IMR-90 (cell line): Measurements from ENCODE around the gene TTC7B. TPM values are rescaled to one million over a fixed set of nuclear protein-coding genes. Genes with fewer than 3 reads are reported as not detected.

Experiments
- ATAC-seq: fragments of 200-7000 bp; cut with Tn5 transposase; 2 replicates; pipeline ENCODE4 v1.9.1; 2020; ENCODE audit warnings: low read depth, mild to moderate bottlenecking, moderate library complexity
- BruUV-seq: library from RNA; stranded (reverse); fragments of 400-500 nt; replicated peaks from 2 replicates; lab custom pipeline; 2021; lab: Mats Ljungman, UMichigan
- CTCF ChIA-PET: fragments of 300-600 bp; formaldehyde crosslinking; extraction: SDS; loops from one replicate; lab custom pipeline; 2021; ENCODE audit warnings: antibody characterized with exemption; lab: Yijun Ruan, JAX
- POLR2A ChIA-PET: fragments of 300-600 bp; sonication (Branson Sonifier 250); formaldehyde crosslinking; loops from one replicate; lab custom pipeline; 2022; ENCODE audit warnings: antibody characterized with exemption; ENCODE audit not compliant: unreplicated experiment; lab: Charles Lee
- DNase-seq: peaks from one replicate; pipeline ENCODE4 v3.0.0; 2013
- H2AFZ ChIP-seq: replicated peaks from 2 replicates; pipeline ENCODE3; 2013; ENCODE audit warnings: low read length, mild to moderate bottlenecking; ENCODE audit not compliant: poor library complexity
- H2AK5ac ChIP-seq: 2 replicates; pipeline ENCODE4 v1.6.1; 2013; ENCODE audit warnings: low read depth, low read length, inconsistent platforms
- H2AK9ac ChIP-seq: replicated peaks from 2 replicates; pipeline ENCODE3; 2013; ENCODE audit warnings: mild to moderate bottlenecking, low read depth, low read length, moderate library complexity; ENCODE audit not compliant: poor library complexity
- H2BK120ac ChIP-seq: 2 replicates; pipeline ENCODE4 v1.6.1; 2013; ENCODE audit warnings: low read depth, low read length, inconsistent platforms
- H2BK15ac ChIP-seq: 3 replicates; pipeline ENCODE4 v1.6.1; 2013; ENCODE audit warnings: low read depth, low read length, inconsistent platforms
- H2BK20ac ChIP-seq: 2 replicates; pipeline ENCODE4 v1.6.1; 2013; ENCODE audit warnings: low read depth, mild to moderate bottlenecking, inconsistent platforms, low read length, moderate library complexity
- H2BK5ac ChIP-seq: 2 replicates; pipeline ENCODE4 v1.6.1; 2013; ENCODE audit warnings: mild to moderate bottlenecking, low read depth, low read length, inconsistent platforms; ENCODE audit not compliant: poor library complexity, severe bottlenecking
- H3K14ac ChIP-seq: replicated peaks from 2 replicates; pipeline ENCODE4 v1.6.1; 2013; ENCODE audit warnings: low read depth, low read length, inconsistent platforms
- H3K18ac ChIP-seq: 2 replicates; pipeline ENCODE4 v1.6.1; 2013; ENCODE audit warnings: low read depth, low read length, control low read depth
- H3K23ac ChIP-seq: 2 replicates; pipeline ENCODE4 v1.6.1; 2013; ENCODE audit warnings: low read depth, low read length, inconsistent platforms
- H3K27ac ChIP-seq: 2 replicates; pipeline ENCODE4 v1.5.1; 2013; ENCODE audit warnings: mild to moderate bottlenecking, control low read depth, low read length; ENCODE audit not compliant: insufficient read depth
- H3K27me3 ChIP-seq: 2 replicates; pipeline ENCODE4 v1.6.1; 2013; ENCODE audit warnings: low read length; ENCODE audit not compliant: control insufficient read depth, insufficient read depth
- H3K36me3 ChIP-seq: 2 replicates; pipeline ENCODE4 v1.6.1; 2013; ENCODE audit warnings: low read length, mixed read lengths; ENCODE audit not compliant: control insufficient read depth, insufficient read depth
- H3K4ac ChIP-seq: 2 replicates; pipeline ENCODE4 v1.6.1; 2013; ENCODE audit warnings: low read depth, low read length, inconsistent platforms
- H3K4me1 ChIP-seq: 2 replicates; pipeline ENCODE4 v1.6.1; 2013; ENCODE audit warnings: low read length, mixed read lengths; ENCODE audit not compliant: control insufficient read depth, insufficient read depth
- H3K4me2 ChIP-seq: 2 replicates; pipeline ENCODE4 v1.6.1; 2013; ENCODE audit warnings: low read depth, mild to moderate bottlenecking, control low read depth, low read length, moderate library complexity
- H3K4me3 ChIP-seq: 2 replicates; pipeline ENCODE4 v1.5.1; 2013; ENCODE audit warnings: low read depth, mild to moderate bottlenecking, control low read depth, low read length, moderate library complexity; ENCODE audit not compliant: insufficient read depth
- H3K56ac ChIP-seq: 2 replicates; pipeline ENCODE4 v1.6.1; 2013; ENCODE audit warnings: low read length, inconsistent platforms; ENCODE audit not compliant: insufficient read depth; ENCODE audit errors: extremely low read depth
- H3K79me1 ChIP-seq, 2 experiments: 2 replicates each; pipeline ENCODE4 v1.6.1; 2013; ENCODE audit warnings: low read length in 2 of 2, inconsistent platforms in 1 of 2, low read depth in 1 of 2
- H3K9ac ChIP-seq: 2 replicates; pipeline ENCODE4 v1.6.1; 2013; ENCODE audit warnings: low read depth, low read length, control low read depth
- H3K9me1 ChIP-seq: 2 replicates; pipeline ENCODE4 v1.6.1; 2013; ENCODE audit warnings: low read length, inconsistent platforms; ENCODE audit not compliant: insufficient read depth
- H3K9me3 ChIP-seq: 2 replicates; pipeline ENCODE4 v1.6.1; 2013; ENCODE audit warnings: low read length; ENCODE audit not compliant: control insufficient read depth, insufficient read depth
- H4K20me1 ChIP-seq: 2 replicates; pipeline ENCODE4 v1.6.1; 2013; ENCODE audit warnings: low read length, inconsistent platforms; ENCODE audit not compliant: insufficient read depth
- H4K5ac ChIP-seq: 2 replicates; pipeline ENCODE4 v1.6.1; 2013; ENCODE audit warnings: mild to moderate bottlenecking, low read depth, low read length, control low read depth
- H4K8ac ChIP-seq, 2 experiments: 2 replicates each; pipeline ENCODE4 v1.6.1; 2013; ENCODE audit warnings: low read depth in 2 of 2, low read length in 2 of 2, control low read depth in 1 of 2, inconsistent platforms in 1 of 2
- H4K91ac ChIP-seq: 2 replicates; pipeline ENCODE4 v1.6.1; 2013; ENCODE audit warnings: low read depth, low read length, inconsistent platforms; ENCODE audit not compliant: insufficient read depth
- BHLHE40 ChIP-seq: fragments of 150-350 bp; IDR thresholded peaks from 2 replicates; pipeline ENCODE4 v1.6.1; 2016; ENCODE audit warnings: mild to moderate bottlenecking, low read depth, low read length
- CEBPB ChIP-seq: IDR thresholded peaks from 2 replicates; pipeline ENCODE4 v1.6.1; 2012; ENCODE audit warnings: low read depth, low read length, improper control_type of control experiment
- CHD1 ChIP-seq: IDR thresholded peaks from 2 replicates; pipeline ENCODE4 v1.6.1; 2012; ENCODE audit warnings: low read depth, low read length, improper control_type of control experiment
- CTCF ChIP-seq: conservative IDR thresholded peaks from 2 replicates; pipeline ENCODE4 v1.5.1; 2012; ENCODE audit warnings: mild to moderate bottlenecking, low read depth, low read length, improper control_type of control experiment
- MAZ ChIP-seq: IDR thresholded peaks from 2 replicates; pipeline ENCODE4 v1.6.1; 2012; ENCODE audit warnings: low read depth, mild to moderate bottlenecking, low read length, improper control_type of control experiment, moderate library complexity, borderline replicate concordance
- RAD21 ChIP-seq: IDR thresholded peaks from 2 replicates; pipeline ENCODE4 v1.6.1; 2012; ENCODE audit warnings: low read length, improper control_type of control experiment
- RCOR1 ChIP-seq: IDR thresholded peaks from 2 replicates; pipeline ENCODE4 v1.6.1; 2012; ENCODE audit warnings: mild to moderate bottlenecking, low read length, improper control_type of control experiment; ENCODE audit not compliant: insufficient replicate concordance
- WGBS, 2 experiments: methylation state at CpG; one replicate each; pipeline versions ENCODE4 v1.1.5 to v1.1.7; 2013; ENCODE audit warnings: missing lambda C conversion rate in 2 of 2; ENCODE audit not compliant: insufficient read length in 1 of 2; ENCODE audit errors: extremely low coverage in 2 of 2; 5-methylcytosine and 5-hydroxymethylcytosine counted together
- dilution Hi-C: fragments of 300-500 bp; cut with HindIII; formaldehyde crosslinking; loops from one replicate; pipeline ENCODE4 v1.14.3; 2018; ENCODE audit warnings: low sequenced_read_pairs; ENCODE audit not compliant: unreplicated experiment
- in situ Hi-C: fragments of 300-500 bp; cut with MboI; formaldehyde crosslinking; loops from 3 replicates; pipeline ENCODE4 v1.14.3; 2019; ENCODE audit warnings: low sequenced_read_pairs, inconsistent platforms, mixed read lengths
- intact Hi-C: fragments of 100-400 bp; cut with micrococcal nuclease; formaldehyde crosslinking; loops from 2 replicates; pipeline ENCODE4 v1.10.0; 2022
- polyA plus RNA-seq, 3 experiments: library from polyadenylated mRNA; depleted of rRNA; stranded (reverse); fragments of >200 nt; gene quantifications; 2 replicates each; pipeline ENCODE4 v1.2.3, GENCODE V29; 2012; ENCODE audit warnings: low replicate concordance in 1 of 3
- total RNA-seq: library from RNA; depleted of rRNA; stranded (reverse); fragments of >200 nt; gene quantifications from 2 replicates; pipeline ENCODE4 v1.2.3, GENCODE V29; 2012

The TTC7B gene
- total and polyA plus RNA-seq, 2 of the 4 experiments (the other 2 are of a cell fraction), result 18.1 to 35.3 TPM

- Histone ChIP-seq H3K23ac (no peak overlapping the region), H2BK20ac (0 out of 2 replicates have a peak overlapping the region, but pooled peaks have one; percentile 6), H2BK15ac (no peak overlapping the region), H3K36me3 (peaks cover 4% of the 10 kb centered on the region; the same call in 1 of the 2 replicates), H3K9ac (no peak overlapping the region), H4K8ac (no peak overlapping the region), H3K14ac (no peak overlapping the region), H2BK5ac (no peak overlapping the region), H4K5ac (no peak overlapping the region), H2BK120ac (no peak overlapping the region), H2AFZ (no peak overlapping the region), H3K56ac (no peak overlapping the region), H3K18ac (no peak overlapping the region), H3K9me3 (no peaks in the 10 kb centered on the region), H3K79me1 (no peaks in the 10 kb centered on the region; a peak in 1 of 4 replicates), H3K4me2 (no peak overlapping the region), H3K27me3 (no peaks in the 10 kb centered on the region), H3K4ac (no peak overlapping the region), H3K9me1 (peaks cover 4% of the 10 kb centered on the region; the same call in 1 of the 2 replicates), H2AK9ac (peak overlapping the region; percentile 49), H3K4me1 (no peaks in the 10 kb centered on the region), H3K27ac (no peak overlapping the region), H4K91ac (no peak overlapping the region), H2AK5ac (no peak overlapping the region), H4K20me1 (no peaks in the 10 kb centered on the region), H3K4me3 (no peak overlapping the region)
- intact Hi-C loops, result no loop called here
- TF ChIP-seq CTCF, result no peak
- no peak for TF ChIP-seq BHLHE40
- TF ChIP-seq CEBPB, result no peak
- no peak for TF ChIP-seq MAZ
- no peak for TF ChIP-seq CHD1
- TF ChIP-seq RAD21, result no peak
- TF ChIP-seq RCOR1, result no peak
- no CpG with 5 or more reads among the region's 5 CpGs for WGBS, 2 experiments
- BruUV-seq, result no TSS peak
- ChIA-PET POLR2A (no interaction called here), CTCF (no interaction called here)
- ATAC-seq (no peak; the same call in 1 of the 2 replicates), DNase-seq (no peak)
- in situ Hi-C loops, result no loop called here
- dilution Hi-C loops, result no loop called here
Measured at GRCh38 chr14:90569201-90569600, 247.0 kb downstream of the TTC7B start.
